Endothelial cell of umbilical vein (primary cell): ENCODE results near the gene MED22. TPM values are rescaled to one million over a fixed set of nuclear protein-coding genes. Genes with fewer than 3 reads are reported as not detected.

Experiments
- BruUV-seq: library from RNA; stranded (reverse); fragments of 400-500 nt; replicated peaks from 2 replicates; lab custom pipeline; 2021; lab: Mats Ljungman, UMichigan
- CTCF ChIA-PET: fragments of 300-600, 350-600 bp; sonication (Branson Sonifier 250); formaldehyde crosslinking; loops from one replicate; lab custom pipeline; 2021; ENCODE audit warnings: antibody characterized with exemption, inconsistent platforms; lab: Charles Lee
- POLR2A ChIA-PET: fragments of 300-600, 350-600 bp; sonication (Branson Sonifier 250); formaldehyde crosslinking; loops from one replicate; lab custom pipeline; 2021; ENCODE audit warnings: antibody characterized with exemption, inconsistent platforms; lab: Charles Lee
- DNase-seq: peaks from one replicate; pipeline ENCODE4 v3.0.0-alpha.2; 2011; ENCODE audit warnings: low read depth, low spot score
- FAIRE-seq: peaks from 2 replicates; lab custom pipeline; 2011; peaks lifted over from hg19 to GRCh38; lab: Jason Lieb, UNC
- H2AFZ ChIP-seq: 2 replicates; pipeline ENCODE4 v1.6.0; 2012; ENCODE audit warnings: low read depth, low read length, control low read depth, inconsistent platforms
- H3K27ac ChIP-seq: 2 replicates; pipeline ENCODE4 v1.5.1; 2011; ENCODE audit warnings: low read depth, mild to moderate bottlenecking, control low read depth, low read length, moderate library complexity; ENCODE audit not compliant: insufficient read depth
- H3K27me3 ChIP-seq, 2 experiments: 2 replicates each; pipeline versions ENCODE4 v1.6.0 to v1.6.1; 2011; ENCODE audit warnings: low read length in 2 of 2, mixed read lengths in 1 of 2; ENCODE audit not compliant: control insufficient read depth in 2 of 2, insufficient read depth in 2 of 2
- H3K36me3 ChIP-seq, 2 experiments: 2 replicates in 1 of 2; 3 replicates in 1 of 2; pipeline ENCODE4 v1.5.1; 2011; ENCODE audit warnings: low read length in 2 of 2, mild to moderate bottlenecking in 1 of 2, moderate library complexity in 1 of 2; ENCODE audit not compliant: control insufficient read depth in 2 of 2, insufficient read depth in 2 of 2; ENCODE audit errors: extremely low read depth in 1 of 2
- H3K4me1 ChIP-seq: 3 replicates; pipeline ENCODE4 v1.5.1; 2011; ENCODE audit warnings: mild to moderate bottlenecking, low read length; ENCODE audit not compliant: control insufficient read depth, insufficient read depth; ENCODE audit errors: extremely low read depth
- H3K4me2 ChIP-seq: 2 replicates; pipeline ENCODE4 v1.6.1; 2011; ENCODE audit warnings: low read length, control low read depth, mixed read lengths; ENCODE audit not compliant: insufficient read depth
- H3K4me3 ChIP-seq, 3 experiments: fragments of 200-600 bp in 1 of 3; sonication (generic), shearing (Covaris generic) in 1 of 3; replicated peaks in 1 of 3; 2 replicates each; pipeline ENCODE4 v1.5.1; 2011 to 2016; ENCODE audit warnings: control low read depth in 3 of 3, low read length in 3 of 3, mild to moderate bottlenecking in 2 of 3, inconsistent platforms in 1 of 3, low read depth in 1 of 3, moderate library complexity in 1 of 3; ENCODE audit not compliant: insufficient read depth in 1 of 3
- H3K79me2 ChIP-seq: 2 replicates; pipeline ENCODE4 v1.6.0; 2012; ENCODE audit warnings: low read length, inconsistent platforms; ENCODE audit not compliant: control insufficient read depth, insufficient read depth
- H3K9ac ChIP-seq: replicated peaks from 2 replicates; pipeline ENCODE3; 2011; ENCODE audit warnings: low read length, control low read depth; ENCODE audit not compliant: insufficient read depth; ENCODE audit errors: extremely low read depth
- H3K9me1 ChIP-seq: replicated peaks from 3 replicates; pipeline ENCODE4 v1.6.0; 2011; ENCODE audit warnings: mild to moderate bottlenecking, low read length; ENCODE audit not compliant: control insufficient read depth, insufficient read depth; ENCODE audit errors: extremely low read depth
- H3K9me3 ChIP-seq: replicated peaks from 2 replicates; pipeline ENCODE4 v1.5.1; 2012; ENCODE audit warnings: low read length, inconsistent platforms; ENCODE audit not compliant: control insufficient read depth, insufficient read depth
- H4K20me1 ChIP-seq: replicated peaks from 2 replicates; pipeline ENCODE3; 2011; ENCODE audit warnings: mild to moderate bottlenecking, low read length; ENCODE audit not compliant: control insufficient read depth, insufficient read depth; ENCODE audit errors: extremely low read depth
- EZH2 ChIP-seq: IDR thresholded peaks from 2 replicates; pipeline ENCODE4 v1.6.1; 2012; ENCODE audit warnings: borderline replicate concordance, low read depth, mild to moderate bottlenecking, moderate library complexity, low read length, inconsistent platforms; ENCODE audit not compliant: severe bottlenecking
- FOS ChIP-seq: IDR thresholded peaks from 2 replicates; pipeline ENCODE4 v1.6.1; 2011; ENCODE audit warnings: mild to moderate bottlenecking, low read length, moderate library complexity, borderline replicate concordance; ENCODE audit not compliant: insufficient read depth
- GATA2 ChIP-seq: IDR thresholded peaks from 2 replicates; pipeline ENCODE4 v1.7.0; 2011; ENCODE audit warnings: low read depth, mild to moderate bottlenecking, moderate library complexity, mixed read lengths, low read length; ENCODE audit not compliant: insufficient read length, insufficient read depth
- JUN ChIP-seq: IDR thresholded peaks from 2 replicates; pipeline ENCODE4 v1.6.1; 2011; ENCODE audit warnings: borderline replicate concordance, low read depth; ENCODE audit not compliant: insufficient read length, insufficient read depth
- MYC ChIP-seq: IDR thresholded peaks from one replicate; pipeline ENCODE4 v1.6.1; 2011; ENCODE audit warnings: mild to moderate bottlenecking, low read depth, low read length
- POLR2A ChIP-seq: IDR thresholded peaks from 2 replicates; pipeline ENCODE4 v1.6.1; 2012; ENCODE audit warnings: low read depth, mild to moderate bottlenecking, control low read depth, low read length
- POLR2AphosphoS5 ChIP-seq: IDR thresholded peaks from 2 replicates; pipeline ENCODE4 v1.6.1; 2012; ENCODE audit warnings: low read depth, mild to moderate bottlenecking, control low read depth, low read length, moderate library complexity; ENCODE audit not compliant: insufficient read depth
- dilution Hi-C: fragments of 300-500 bp; cut with MboI; formaldehyde crosslinking; loops from one replicate; pipeline ENCODE4 v1.15.0; 2019; ENCODE audit warnings: low sequenced_read_pairs; ENCODE audit not compliant: extremely low pct_ligation_motif_present
- intact Hi-C: fragments of 100-400 bp; cut with micrococcal nuclease; formaldehyde crosslinking; loops from one replicate; pipeline ENCODE4 v1.10.0; 2022
- polyA plus RNA-seq, 4 experiments: library from polyadenylated mRNA; depleted of rRNA in 3 of 4; stranded (reverse) in 3 of 4; unstranded in 1 of 4; fragments of >200 nt; gene quantifications; 2 replicates each; pipeline versions ENCODE4 v1.2.1 to v1.2.3, GENCODE V29; 2011 to 2012; ENCODE audit warnings: missing spikeins in 1 of 4
- total RNA-seq: library from RNA; stranded (reverse); gene quantifications from 2 replicates; pipeline ENCODE4 v1.2.3, GENCODE V29; 2021
- TF ChIP-seq, protein P1 (sequence below), 2 donors: IDR thresholded peaks; 1 replicate in 1 of 2; 2 replicates in 1 of 2; pipeline ENCODE4 v1.5.1; 2011; ENCODE audit warnings: low read length in 2 of 2, mild to moderate bottlenecking in 2 of 2, moderate library complexity in 2 of 2, control low read depth in 1 of 2, inconsistent platforms in 1 of 2, low read depth in 1 of 2; ENCODE audit not compliant: insufficient read depth in 1 of 2; ENCODE audit errors: extremely low read depth in 1 of 2
- TF ChIP-seq, protein P2 (sequence below): IDR thresholded peaks from 2 replicates; pipeline ENCODE4 v1.6.1; 2011; ENCODE audit not compliant: insufficient read depth, insufficient read length

The MED22 gene
- total and polyA plus RNA-seq, 2 donors (not counting 3 experiments of a cell fraction or from before 2014, with no cell fraction given), result 25.7 to 27.4 TPM

DNA sequence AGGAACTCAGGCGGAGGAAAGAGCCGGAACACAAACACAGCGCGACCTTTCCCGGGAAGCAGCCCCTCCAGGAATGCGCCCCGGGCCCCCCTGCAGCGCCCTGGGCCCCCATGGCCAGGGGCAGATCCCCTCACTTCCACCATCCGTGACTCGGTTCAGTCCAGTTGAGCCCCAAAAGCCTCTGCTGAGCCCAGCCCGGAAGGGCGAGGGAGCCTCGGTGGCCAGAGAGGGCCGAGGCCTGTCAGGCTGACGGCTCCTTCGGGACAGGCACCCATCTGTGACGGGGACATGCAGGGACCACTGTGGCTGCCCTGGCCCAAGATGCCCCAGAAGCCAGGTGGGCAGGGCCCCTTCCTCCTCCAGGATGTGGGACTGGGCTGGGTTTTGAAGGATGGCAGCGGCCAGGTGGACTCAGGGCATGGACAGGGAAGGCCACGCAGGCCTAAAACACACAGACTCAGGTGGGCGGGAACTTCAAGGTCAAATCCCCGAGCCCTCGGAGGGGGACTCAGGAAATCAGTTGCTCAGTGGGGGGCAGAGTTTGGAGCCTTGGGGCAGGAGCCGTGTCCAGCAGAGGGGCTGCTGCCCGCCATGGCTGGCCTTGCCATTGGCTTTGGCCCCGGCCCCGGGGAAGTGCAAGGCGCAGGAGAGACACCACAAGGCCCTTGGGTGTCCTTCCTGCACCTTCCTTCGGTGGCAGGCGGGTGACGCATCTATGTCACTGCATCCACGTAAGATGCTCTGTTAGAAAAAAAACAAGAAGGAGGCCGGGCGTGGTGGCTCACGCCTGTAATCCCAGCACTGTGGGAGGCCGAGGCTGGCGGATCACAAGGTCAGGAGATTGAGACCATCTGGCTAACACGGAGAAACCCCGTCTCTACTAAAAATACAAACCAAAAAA is 43.2 kb downstream of the MED22 start:
- H4K20me1 ChIP-seq, result no peaks in the 10 kb centered on the region
- H3K4me1 ChIP-seq, result no peaks in the 10 kb centered on the region
- H3K79me2 ChIP-seq, result no peaks in the 10 kb centered on the region
- H3K4me3 ChIP-seq, result no peak overlapping the region
- dilution Hi-C loops (no loop called here), intact Hi-C loops (no loop called here)
- no peak overlapping the region for H3K4me2 ChIP-seq
- H2AFZ ChIP-seq, result no peak overlapping the region
- no peak overlapping the region for H3K9ac ChIP-seq
- DNase-seq (no peak), FAIRE-seq (no peak)
- ChIA-PET POLR2A (no interaction called here), CTCF (no interaction called here)
- H3K9me3 ChIP-seq, result no peaks in the 10 kb centered on the region
- TF ChIP-seq GATA2, result no peak
- H3K27ac ChIP-seq, result no peak overlapping the region
- BruUV-seq, result no TSS peak
- no peaks in the 10 kb centered on the region for H3K9me1 ChIP-seq
- peaks cover 0 to 4% of the 10 kb centered on the region in 2 experiments for H3K27me3 ChIP-seq
- H3K36me3 ChIP-seq, result no peaks in the 10 kb centered on the region

DNA sequence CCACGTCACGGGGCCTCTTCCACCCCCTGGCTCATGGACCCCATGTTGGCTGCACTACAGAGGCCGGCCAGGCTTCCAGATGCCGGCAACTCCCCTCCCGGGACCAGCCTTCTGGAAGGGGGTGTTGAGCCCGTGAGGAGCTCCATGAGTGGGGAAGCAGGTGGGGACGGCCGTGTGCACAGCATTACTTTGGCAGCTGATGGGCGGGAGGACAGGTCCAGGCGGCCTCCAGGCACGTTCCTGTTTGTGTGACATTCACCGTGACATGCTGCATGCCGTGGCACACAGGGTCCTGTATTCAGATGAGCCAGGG is 43.8 kb downstream of the MED22 start:
- Histone ChIP-seq H4K20me1 (no peaks in the 10 kb centered on the region), H3K36me3 (no peaks in the 10 kb centered on the region), H3K4me3 (no peak overlapping the region), H3K9me1 (no peaks in the 10 kb centered on the region), H3K4me2 (no peak overlapping the region), H3K4me1 (no peaks in the 10 kb centered on the region), H3K9ac (no peak overlapping the region), H3K27ac (no peak overlapping the region), H3K9me3 (no peaks in the 10 kb centered on the region), H2AFZ (no peak overlapping the region), H3K27me3 (peaks cover 0 to 2% of the 10 kb centered on the region in 2 experiments), H3K79me2 (no peaks in the 10 kb centered on the region)
- intact Hi-C loops (no loop called here), dilution Hi-C loops (no loop called here)
- DNase-seq, result no peak
- BruUV-seq, result no TSS peak
- no peak for FAIRE-seq
- CTCF ChIA-PET, result interaction anchor here (1.2 kb wide), 1 partner anchor 118 kb away, joined by 3 read pairs; no protein-coding TSS in a partner anchor
- TF ChIP-seq EZH2, result no peak
- no peak for TF ChIP-seq POLR2A
- TF ChIP-seq, protein P1, sequence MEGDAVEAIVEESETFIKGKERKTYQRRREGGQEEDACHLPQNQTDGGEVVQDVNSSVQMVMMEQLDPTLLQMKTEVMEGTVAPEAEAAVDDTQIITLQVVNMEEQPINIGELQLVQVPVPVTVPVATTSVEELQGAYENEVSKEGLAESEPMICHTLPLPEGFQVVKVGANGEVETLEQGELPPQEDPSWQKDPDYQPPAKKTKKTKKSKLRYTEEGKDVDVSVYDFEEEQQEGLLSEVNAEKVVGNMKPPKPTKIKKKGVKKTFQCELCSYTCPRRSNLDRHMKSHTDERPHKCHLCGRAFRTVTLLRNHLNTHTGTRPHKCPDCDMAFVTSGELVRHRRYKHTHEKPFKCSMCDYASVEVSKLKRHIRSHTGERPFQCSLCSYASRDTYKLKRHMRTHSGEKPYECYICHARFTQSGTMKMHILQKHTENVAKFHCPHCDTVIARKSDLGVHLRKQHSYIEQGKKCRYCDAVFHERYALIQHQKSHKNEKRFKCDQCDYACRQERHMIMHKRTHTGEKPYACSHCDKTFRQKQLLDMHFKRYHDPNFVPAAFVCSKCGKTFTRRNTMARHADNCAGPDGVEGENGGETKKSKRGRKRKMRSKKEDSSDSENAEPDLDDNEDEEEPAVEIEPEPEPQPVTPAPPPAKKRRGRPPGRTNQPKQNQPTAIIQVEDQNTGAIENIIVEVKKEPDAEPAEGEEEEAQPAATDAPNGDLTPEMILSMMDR (IDR thresholded peaks at IDR 0.05; ENCODE audit: extremely low read depth in 1 of 2, insufficient read depth in 1 of 2, low read depth in 1 of 2, low read length in 2 of 2), result no peak
- no peak for TF ChIP-seq GATA2
- no peak for TF ChIP-seq POLR2AphosphoS5
- TF ChIP-seq, protein P2, sequence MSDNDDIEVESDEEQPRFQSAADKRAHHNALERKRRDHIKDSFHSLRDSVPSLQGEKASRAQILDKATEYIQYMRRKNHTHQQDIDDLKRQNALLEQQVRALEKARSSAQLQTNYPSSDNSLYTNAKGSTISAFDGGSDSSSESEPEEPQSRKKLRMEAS, result no peak
- no peak for TF ChIP-seq MYC
- TF ChIP-seq JUN, result no peak
- TF ChIP-seq FOS, result no peak
- POLR2A ChIA-PET, result no interaction called here
